Measurements from ENCODE around the gene SAMD13.
"Not testable (repeated sequence)": the region's sequence is repeated elsewhere in the genome, so short reads cannot be mapped to it uniquely, and the experiment has no call there.

SAMD13 gene

GRCh38 chr1:84287389-84287788 is 14.1 kb upstream of the SAMD13 start:
- DNase-seq, result not testable (repeated sequence)

- no peak for DNase-seq
Measured at GRCh38 chr1:84289169-84289785, 12.2 kb upstream of the SAMD13 start.

- no peak for DNase-seq
Measured at GRCh38 chr1:84291882-84292655, 9.4 kb upstream of the SAMD13 start.

- DNase-seq, result no peak
Measured at GRCh38 chr1:84293766-84294165, 7.7 kb upstream of the SAMD13 start.

- DNase-seq, result no peak
Measured at GRCh38 chr1:84294751-84295150, 6.8 kb upstream of the SAMD13 start.

GRCh38 chr1:84297546-84298244 is 3.8 kb upstream of the SAMD13 start:
- DNase-seq, result no peak

GRCh38 chr1:84298328-84298683 is 3.2 kb upstream of the SAMD13 start:
- peak; percentile 68 for DNase-seq

- DNase-seq, result peak; percentile 49
Measured at GRCh38 chr1:84298684-84299535, 2.6 kb upstream of the SAMD13 start.

- DNase-seq, result no peak
Measured at GRCh38 chr1:84299536-84300170, 1.9 kb upstream of the SAMD13 start.

GRCh38 chr1:84300501-84300900 is 1.0 kb upstream of the SAMD13 start:
- DNase-seq, result no peak

- no peak for DNase-seq
Measured at GRCh38 chr1:84301785-84302385, 377 bp downstream of the SAMD13 start.

GRCh38 chr1:84303314-84303830 is 1.9 kb downstream of the SAMD13 start:
- DNase-seq, result no peak

- DNase-seq, result no peak
Measured at GRCh38 chr1:84307398-84307797, 5.9 kb downstream of the SAMD13 start.

- DNase-seq, result no peak
Measured at GRCh38 chr1:84311296-84311695, 9.8 kb downstream of the SAMD13 start.

- DNase-seq, result no peak
Measured at GRCh38 chr1:84319662-84320061, 18.2 kb downstream of the SAMD13 start.

GRCh38 chr1:84327830-84328229 is 26.3 kb downstream of the SAMD13 start:
- no peak for DNase-seq

- no peak for DNase-seq
Measured at GRCh38 chr1:84330125-84330984, 28.8 kb downstream of the SAMD13 start.

- DNase-seq, result no peak
Measured at GRCh38 chr1:84339503-84339902, 38.0 kb downstream of the SAMD13 start.

- DNase-seq, result no peak
Measured at GRCh38 chr1:84344286-84344685, 42.8 kb downstream of the SAMD13 start.

- no peak for DNase-seq
Measured at GRCh38 chr1:84345220-84345619, 43.7 kb downstream of the SAMD13 start.
